EL (cell line): ENCODE data around the gene PGBD4.
A peak's percentile ranks its signal among the peaks of the same experiment; 100 is the strongest.

ENCODE experiments used
- DNase-seq: peaks from one replicate; pipeline ENCODE4 v3.0.0-alpha.2; 2016

Gene PGBD4

DNA sequence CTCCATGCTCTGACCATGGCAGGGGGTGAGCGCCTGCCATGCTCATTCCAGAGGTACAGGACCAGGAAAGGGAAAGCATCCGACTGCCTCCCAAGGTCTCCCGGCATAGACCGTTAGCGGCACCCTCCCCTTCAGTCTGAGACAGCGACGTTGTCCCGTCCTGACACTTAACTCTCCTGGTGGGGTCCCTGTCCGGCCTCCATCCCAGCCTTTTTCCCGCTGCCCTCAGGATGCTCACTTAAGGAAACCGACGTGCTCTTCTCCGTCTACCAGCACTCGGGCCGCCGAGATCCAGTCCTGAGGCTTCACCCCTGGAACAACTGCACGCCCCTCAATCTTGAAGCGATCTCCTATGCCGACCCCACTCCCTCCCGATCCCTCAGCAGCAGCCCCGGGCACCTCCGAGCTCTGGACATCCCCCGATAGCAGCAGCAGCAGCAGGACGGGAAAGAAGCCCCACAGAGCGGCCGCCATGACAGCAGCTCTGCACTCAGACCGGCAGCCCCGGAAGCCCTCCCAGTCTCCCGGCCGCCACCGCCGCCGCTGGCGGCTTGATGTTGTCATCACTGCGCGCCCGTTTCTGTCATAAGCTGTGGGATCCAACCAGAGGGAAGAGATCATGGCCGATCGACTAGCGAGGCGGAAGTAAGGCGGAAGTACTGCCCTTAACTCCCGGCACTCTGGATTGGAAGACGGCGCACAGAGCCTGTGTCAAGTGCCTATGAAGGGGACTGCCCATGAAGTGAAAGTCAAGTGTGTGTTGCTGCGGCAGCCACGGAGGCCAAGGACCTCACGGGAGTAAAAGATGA lies at the start of gene PGBD4, which contains the start of gene EMC7:
PGBD4 (plus strand) TSS at position 718 of the 809 bp plus-strand sequence. CDS start 449 bp downstream, outside the sequence.
EMC7 (minus strand) TSS at position 497 of the 809 bp plus-strand sequence; CDS start at position 474, 23 bp downstream.
- peak; percentile 99 for DNase-seq

DNA sequence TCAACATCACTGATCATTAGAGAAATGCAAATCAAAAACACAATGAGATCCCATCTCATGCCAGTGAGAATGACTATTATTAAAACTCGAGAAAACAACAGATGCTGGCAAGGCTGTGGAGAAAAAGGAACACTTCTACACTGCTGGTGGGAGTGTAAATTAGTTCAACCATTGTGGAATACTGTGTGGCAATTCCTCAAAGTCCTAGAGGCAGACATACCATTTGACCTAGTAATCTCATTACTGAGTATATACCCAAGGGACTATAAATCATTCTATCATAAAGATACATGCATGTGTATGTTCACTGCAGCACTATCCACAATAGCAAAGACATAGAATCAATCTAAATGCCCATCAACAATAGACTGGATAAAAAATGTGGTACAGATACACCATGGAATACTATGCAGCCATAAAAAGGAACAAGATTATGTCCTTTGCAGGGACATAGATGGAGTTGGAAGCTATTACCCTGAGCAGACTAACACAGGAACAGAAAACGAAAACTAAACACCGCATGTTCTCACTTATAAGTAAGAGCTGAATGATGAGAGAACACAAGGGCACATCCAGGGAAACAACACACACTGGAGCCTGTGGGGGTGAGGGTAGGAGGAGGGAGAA lies 47.7 kb upstream of the PGBD4 start:
- no peak for DNase-seq

DNA sequence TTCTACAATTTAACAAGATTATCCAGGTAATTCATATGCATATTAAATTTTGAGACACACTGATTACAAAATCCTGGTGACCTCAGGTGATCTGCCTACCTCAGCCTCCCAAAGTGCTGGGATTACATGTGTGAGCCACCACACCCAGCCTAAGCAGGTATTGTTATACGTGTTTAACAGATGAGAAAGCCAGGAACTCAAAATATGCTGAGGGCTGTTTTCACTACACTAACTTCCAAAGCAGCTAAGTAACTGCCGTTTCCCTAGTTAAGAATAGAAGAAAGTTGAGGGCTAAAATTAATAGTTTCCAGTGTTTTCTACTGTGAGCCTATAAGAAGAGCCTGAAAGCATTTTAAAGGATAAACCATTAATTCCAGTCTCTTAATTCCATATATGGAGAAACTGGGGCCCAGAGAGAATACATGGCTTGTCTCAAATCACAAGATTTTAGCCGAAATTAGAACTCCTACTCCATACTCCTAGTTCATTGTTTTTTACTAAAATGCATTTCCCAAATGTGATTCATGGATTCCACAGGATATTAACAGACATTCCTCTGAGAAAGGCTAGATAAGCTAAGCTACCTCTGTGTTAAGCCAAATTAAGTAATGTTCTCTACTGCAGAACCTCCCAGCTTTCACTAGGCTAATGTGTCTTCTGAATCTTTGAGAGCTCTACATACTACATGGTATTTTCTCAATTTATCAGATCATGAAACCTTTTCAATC lies 45.9 kb upstream of the PGBD4 start:
- DNase-seq: peak; percentile 78

DNA sequence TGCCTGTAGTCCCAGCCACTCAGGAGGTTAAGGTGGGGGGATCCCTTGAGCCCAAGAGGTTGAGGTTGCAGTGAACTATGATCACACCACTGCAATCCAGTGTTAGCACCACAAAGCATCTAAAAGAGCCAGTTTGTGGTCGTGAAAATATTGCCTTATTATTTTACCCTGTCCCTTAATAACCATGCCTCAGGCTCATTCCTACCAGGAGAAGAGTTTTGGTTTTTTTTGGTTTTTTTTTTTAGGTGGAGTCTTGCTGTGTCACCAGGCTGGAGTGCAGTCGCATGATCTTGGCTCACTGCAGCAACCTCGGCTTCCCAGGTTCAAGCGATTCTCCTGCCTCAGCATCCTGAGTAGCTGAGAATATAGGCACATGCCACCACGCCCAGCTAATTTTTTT lies 45.0 kb upstream of the PGBD4 start:
- DNase-seq: peak; percentile 46

DNA sequence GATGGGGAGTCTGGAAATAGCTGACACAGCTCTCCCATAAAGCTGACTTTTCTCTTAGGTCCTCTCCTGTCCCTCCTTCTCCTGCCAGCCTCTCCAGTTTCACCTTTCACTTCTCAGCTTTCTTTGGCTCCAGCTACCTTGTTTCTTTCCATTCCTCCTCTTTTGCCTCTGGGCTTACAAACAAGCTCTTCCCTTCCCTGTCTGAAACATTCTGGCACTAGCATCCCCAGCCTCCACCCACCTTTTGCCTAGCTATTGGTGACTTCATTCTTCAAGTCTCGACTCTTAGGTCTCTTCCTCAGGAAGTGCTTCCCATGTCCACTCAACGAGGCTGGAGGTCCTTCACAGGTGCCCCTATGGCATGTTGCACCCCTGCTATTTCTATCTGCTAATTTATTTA lies 42.4 kb upstream of the PGBD4 start:
- DNase-seq: no peak

DNA sequence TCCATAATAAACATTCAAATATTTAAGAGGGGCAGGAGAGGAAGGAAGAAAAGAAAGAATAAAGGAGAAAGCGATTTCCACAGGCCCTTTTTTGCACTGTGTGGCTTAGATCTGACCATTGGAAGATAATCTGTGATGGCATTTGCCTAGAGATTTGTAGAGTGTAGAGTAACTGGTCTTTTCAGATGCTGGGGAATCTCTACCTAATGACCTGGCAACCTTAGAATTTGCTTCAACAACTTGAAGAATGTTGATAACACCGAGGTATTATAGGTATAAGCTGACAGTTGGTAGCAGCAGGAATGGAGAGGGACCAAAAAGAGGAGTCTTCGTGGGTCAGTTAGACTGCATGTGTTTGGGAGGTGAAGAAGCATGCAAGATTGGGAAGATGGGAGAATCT lies 41.9 kb upstream of the PGBD4 start:
- DNase-seq: no peak

DNA sequence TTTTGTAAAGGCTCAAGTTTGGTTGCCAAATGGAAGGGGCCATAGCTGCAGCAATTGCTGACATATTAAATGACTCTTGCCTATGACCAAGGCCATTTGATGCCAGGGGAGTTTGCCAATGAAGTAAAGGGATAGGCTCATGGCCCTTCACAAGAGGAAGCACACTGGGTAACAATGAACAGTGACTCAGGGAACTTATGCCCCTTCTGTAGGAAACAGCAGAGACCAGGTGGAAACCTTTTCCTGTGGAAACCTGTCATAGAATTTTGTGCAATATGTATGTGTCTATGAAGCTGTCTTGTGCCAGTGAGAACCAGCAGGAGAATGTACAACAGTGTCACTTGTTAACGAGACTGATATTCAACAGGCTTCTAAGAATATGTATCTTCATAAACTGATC lies 37.4 kb upstream of the PGBD4 start:
- DNase-seq: no peak

DNA sequence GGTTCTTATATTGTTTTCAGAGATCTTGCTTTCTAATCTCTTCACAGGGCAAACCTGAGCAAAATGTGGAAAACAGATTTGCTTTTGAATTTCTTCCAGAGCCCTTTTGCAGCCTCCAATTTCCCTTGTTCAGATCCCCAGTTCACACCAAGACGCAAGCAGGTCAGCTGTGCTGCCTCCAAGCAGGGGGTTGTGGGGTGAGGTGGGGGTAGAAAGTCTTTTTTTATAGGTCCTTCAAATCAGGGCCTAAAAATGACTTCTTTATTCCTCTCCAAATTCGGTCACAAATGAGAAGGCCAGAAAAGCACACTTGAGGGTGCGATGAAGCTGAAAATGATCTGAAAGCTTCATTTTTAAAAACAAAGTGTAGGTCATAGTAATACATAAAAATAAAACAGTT lies 36.6 kb upstream of the PGBD4 start:
- DNase-seq: no peak

DNA sequence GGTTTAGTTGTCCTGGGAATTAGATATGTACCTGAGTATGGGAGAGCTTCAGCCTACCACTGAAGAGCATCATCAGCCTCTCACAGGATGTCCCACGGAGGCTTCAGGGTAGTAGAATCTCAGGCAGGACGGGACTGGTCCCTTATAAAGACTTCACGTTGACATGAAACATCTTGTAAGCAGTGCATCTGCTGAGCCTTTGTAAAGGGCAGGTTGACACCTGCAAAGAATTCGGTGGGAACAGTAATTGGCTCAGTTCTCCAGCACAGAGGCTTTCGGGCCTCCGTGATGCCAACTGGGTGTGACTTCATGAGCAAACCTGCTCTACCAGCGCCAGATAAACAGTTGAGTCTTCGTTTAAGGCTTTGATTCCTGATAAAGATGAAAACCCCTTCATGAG lies 35.9 kb upstream of the PGBD4 start:
- DNase-seq: no peak

DNA sequence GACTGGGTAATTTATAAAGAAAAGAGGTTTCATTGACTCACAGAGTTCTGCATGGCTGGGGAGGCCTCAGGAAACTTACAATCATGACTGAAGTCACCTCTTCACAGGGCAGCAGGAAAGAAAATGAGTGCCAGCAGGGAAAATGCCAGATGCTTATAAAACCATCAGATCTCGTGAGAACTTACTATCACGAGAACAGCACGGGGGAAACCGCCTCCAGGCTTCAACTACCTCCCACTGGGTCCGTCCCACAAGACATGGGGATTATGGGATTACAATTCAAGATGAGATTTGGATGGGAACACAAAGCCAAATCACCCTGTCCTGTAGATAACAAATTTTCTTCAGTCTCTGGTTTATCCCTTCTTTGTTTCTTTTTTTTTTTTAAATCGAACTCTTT lies 31.9 kb upstream of the PGBD4 start:
- DNase-seq: no peak

DNA sequence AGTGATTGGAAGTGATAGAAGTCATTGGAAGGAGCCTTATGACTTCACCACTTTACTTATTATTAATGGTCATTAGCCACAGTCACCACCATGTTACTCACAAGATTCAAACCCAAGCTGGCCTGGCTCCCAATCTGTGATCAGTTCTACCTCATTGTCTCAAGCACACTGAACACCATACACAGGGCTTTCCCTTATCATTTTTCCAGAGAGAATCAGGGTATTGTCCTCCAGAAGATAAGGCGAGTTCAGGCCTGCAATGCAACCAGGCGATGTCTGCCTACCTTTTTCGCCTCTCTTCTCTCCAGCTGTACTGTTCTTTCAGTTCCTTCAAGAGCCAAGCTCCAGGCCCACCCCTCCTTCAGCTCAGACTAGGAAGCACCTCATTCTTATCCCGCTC lies 25.1 kb upstream of the PGBD4 start:
- DNase-seq: no peak

DNA sequence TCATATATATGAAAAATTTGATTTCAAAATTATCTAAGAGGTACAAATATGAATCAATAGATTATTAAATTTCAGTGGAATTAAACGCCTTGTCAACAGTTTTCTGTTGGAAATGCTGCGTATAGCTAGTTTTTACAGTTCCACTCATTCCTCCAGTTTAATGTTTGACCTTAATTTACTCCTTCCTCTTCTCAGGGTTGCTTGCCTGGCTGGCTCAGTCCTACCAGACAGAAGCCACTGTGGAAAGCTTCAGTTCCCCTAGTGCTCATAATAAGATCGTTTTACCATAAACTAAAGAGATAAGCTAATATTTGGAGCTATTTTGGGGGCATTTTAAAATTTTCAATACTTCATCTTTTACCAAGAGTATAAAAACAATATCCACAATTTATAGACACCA lies 23.0 kb upstream of the PGBD4 start:
- DNase-seq: no peak

DNA sequence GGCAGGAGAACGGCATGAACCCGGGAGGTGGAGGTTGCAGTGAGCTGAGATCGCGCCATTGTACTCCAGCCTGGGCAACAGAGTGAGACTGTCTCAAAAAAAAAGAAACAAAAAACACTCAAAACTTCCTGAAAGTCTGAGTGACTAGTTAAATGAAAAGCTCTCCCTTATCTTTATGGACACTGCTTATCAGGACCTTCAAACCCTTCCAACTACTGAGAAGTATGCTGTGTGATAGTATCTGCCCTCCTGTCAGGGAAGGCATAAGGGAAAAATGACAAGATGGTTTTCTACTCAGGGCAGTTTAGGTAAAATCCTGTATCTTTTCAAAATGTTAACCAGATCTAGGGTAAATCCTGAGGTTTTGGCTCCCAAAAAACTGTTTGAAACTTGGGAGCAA lies 22.0 kb upstream of the PGBD4 start:
- DNase-seq: no peak

DNA sequence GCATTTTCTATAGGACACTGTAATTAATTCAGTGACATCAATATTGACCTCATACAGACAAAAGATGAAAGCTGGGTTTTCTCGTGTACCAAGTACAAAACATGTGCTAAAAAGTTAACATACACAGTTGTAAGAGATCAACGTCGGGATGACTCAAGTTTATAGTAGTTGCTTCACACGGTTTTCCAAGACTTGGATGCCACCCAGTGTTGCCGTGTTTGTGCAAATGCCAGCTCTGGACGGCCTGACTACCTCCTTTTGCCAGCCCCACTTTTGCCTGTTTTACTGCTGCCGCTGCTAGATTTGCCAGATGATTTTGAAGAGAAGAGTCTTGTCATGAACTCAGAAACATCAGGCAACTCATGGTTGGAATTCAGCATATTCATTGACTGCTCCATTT lies 17.8 kb upstream of the PGBD4 start:
- peak; percentile 62 for DNase-seq

DNA sequence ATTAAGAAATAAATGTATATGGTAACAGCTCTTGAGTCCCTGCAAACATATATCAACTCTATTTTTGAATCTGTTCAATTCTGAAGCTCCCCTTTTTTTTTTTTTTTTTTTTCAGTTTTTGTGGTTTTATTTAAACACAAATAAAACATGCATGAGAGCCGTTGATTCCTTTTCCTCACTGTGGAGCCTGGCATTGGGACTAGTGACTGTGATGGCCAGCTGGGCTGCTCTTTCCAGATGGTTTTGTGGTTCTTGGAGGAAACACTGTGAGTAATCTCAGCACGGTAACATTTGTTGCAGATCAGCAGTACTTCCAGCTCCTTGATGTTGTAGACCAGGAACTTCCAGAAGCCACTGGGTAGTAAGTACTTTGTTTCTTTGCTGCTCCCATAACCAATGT lies 16.1 kb upstream of the PGBD4 start:
- peak; percentile 26 for DNase-seq

DNA sequence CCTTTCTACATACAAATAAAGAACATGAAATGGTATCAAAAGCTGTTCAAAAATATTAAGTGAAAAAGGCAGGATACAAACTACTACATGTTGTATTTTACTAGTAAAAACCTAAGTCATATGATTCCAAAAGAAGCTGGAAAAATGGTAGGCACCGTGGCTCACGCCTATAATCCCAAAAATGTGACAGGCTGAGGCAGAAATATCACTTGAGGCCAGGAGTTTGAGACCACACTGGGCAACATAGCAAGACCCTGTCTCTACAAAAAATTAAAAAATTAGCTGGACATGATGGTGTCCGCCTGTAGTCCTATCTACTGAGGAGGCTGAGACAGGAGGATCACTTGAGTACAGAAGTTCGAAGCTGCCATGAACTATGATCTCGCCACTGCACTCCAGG lies 2.0 kb upstream of the PGBD4 start:
- no peak for DNase-seq

DNA sequence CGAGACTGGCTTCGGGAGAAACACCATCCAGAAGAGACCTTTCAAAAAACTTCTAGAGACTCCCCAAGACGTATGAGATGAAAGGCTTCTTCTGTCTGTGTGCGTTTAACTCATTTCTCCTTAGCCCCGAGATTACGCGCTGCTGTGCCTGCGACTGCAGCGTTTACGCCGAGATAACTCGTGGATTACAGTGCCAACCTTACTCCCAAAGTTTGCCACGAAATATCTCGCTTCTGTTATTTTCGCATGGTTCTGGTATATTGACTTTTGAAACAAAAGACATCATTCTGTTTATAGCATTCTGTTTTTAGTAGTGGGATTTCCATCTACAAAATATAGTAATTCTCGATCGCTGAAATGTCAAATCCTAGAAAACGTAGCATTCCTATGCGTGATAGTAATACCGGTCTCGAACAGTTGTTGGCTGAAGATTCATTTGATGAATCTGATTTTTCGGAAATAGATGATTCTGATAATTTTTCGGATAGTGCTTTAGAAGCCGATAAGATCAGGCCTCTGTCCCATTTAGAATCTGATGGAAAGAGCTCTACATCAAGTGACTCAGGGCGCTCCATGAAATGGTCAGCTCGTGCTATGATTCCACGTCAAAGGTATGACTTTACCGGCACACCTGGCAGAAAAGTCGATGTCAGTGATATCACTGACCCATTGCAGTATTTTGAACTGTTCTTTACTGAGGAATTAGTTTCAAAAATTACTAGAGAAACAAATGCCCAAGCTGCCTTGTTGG lies 467 bp downstream of the PGBD4 start:
- DNase-seq: no peak

DNA sequence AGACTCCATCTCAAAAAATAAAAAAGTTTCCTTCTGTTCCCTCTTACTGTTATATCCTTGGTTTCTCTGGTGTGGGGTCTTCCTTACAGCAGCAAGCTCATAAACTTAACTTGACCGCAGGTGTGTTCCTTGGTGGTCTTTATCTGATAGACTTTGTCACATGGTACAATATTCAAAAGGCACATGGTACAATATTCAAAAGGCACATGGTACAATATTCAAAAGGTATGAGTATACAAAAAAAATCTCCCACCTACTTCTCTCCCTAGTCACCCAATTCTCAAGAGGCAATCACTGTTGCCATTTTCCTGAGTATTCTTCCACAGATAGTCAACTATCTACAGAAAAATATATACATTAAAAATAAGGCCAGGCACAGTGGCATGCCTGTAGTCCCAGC lies 4.5 kb downstream of the PGBD4 start:
- no peak for DNase-seq

DNA sequence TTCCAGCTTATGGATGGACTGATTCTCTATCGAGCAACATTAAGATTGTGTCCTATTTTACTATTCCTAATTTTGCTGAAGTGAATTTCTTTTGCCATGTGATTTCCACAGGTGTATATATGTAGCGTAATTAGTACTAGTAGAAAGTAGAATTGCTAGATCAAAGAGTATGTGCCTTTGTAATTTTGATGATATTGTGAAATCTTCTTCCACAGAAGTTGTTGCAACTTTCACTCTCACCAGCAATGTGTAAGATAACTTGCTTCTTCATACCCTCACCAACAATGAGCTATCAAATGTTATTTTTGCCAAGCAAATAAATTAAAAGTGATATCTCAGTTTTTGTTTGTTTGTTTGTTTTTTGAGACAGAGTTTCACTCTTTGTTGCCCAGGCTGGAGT lies 5.4 kb downstream of the PGBD4 start:
- no peak for DNase-seq

DNA sequence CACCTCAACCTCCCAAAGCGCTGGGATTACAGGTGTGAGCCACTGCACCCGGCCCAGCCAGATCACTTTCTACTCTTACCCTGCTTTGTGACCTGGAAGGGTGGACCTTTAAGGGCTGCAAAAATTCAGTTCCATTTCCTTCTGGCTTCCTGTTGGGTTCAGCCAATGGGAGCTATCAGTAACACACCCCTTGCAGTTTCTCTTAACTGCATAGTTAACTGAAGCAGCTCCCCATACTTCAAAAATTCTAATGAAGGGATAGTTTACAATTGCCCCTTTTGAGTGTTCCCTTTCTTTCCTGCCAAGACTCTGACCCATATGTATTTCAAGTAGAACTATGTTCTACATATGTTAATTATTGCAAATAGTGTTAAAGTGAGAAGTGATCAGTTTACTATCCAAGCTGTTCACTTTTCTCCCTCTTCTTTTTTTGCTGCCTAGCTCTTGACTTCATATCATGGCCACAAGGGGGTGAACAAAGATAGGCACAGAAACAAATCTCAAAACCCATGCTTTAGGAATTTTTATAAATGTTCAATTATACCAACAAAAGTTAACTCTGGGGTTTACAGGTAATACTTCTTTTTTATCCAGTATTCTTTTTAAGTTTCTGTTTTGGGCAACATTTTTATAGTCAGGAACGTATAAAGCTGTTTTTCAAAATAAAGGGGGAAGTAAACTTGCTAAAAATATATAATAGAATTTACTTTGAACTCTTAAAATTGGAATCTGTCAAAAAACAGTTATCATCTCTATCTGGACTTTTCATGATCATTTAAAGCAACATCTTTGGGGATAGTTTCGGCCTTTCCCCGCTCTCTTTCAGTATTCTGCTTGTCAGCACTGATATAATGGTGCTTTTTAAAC lies 8.1 kb downstream of the PGBD4 start:
- DNase-seq: peak; percentile 50

DNA sequence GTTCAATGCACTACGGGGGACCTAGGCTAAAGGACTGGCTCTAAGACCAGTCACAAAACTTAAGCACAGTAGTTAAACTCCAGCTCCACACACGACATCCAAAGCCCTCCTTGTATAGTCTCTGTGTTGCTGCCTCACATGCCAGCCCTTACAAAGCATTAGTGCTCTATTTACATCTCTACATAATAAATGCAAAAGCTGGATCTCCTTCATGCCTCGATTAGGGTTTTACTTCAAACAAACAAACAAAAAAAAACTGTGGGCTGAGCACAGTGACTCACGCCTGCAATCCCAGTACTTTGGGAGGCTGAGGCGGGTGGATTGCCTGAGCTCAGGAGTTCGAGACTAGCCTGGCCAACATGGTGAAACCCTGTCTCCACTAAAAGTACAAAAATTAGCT lies 9.6 kb downstream of the PGBD4 start:
- no peak for DNase-seq

DNA sequence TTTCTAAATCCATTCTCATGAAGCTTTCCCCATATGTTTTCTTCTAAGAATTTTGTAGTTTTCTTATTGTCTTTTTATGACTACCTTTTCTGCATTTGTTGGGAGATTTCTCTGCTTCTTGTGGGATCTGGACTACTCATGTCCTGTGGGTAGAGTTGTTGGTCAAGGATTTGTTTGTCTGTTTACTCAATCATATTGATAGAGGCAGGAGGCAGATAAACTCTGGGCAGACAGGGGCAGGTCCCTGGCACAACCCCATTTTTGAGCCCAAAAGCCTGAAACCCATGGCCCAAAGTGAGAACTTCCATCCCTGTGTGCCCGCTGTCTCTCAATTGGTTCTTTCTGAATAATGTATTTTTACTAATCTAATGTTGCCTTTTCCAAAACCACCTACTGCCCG lies 12.3 kb downstream of the PGBD4 start:
- no peak for DNase-seq
